ENCODE data around the gene NUBP1.

- TF ChIP-seq, protein P1, sequence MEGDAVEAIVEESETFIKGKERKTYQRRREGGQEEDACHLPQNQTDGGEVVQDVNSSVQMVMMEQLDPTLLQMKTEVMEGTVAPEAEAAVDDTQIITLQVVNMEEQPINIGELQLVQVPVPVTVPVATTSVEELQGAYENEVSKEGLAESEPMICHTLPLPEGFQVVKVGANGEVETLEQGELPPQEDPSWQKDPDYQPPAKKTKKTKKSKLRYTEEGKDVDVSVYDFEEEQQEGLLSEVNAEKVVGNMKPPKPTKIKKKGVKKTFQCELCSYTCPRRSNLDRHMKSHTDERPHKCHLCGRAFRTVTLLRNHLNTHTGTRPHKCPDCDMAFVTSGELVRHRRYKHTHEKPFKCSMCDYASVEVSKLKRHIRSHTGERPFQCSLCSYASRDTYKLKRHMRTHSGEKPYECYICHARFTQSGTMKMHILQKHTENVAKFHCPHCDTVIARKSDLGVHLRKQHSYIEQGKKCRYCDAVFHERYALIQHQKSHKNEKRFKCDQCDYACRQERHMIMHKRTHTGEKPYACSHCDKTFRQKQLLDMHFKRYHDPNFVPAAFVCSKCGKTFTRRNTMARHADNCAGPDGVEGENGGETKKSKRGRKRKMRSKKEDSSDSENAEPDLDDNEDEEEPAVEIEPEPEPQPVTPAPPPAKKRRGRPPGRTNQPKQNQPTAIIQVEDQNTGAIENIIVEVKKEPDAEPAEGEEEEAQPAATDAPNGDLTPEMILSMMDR (conservative IDR thresholded peaks at IDR 0.05; ENCODE audit: low read depth, low read length) = no peak
- no peak for TF ChIP-seq EZH2 (IDR thresholded peaks at IDR 0.05; ENCODE audit: low read length, unreplicated experiment)
- no peak for TF ChIP-seq EZH2phosphoT487 (IDR thresholded peaks at IDR 0.05; ENCODE audit: borderline replicate concordance, low read length)
Measured at GRCh38 chr16:10738231-10739077, 5.2 kb upstream of the NUBP1 start.

Data from PC-3 (cell line).